Karpas-422 (cell line): ENCODE measurements around the gene DLGAP3. TPM values are rescaled to one million over a fixed set of nuclear protein-coding genes. Genes with fewer than 3 reads are reported as not detected.
"Not testable (repeated sequence)": the region's sequence is repeated elsewhere in the genome, so short reads cannot be mapped to it uniquely, and the experiment has no call there.

Experiments
- DNase-seq: peaks from one replicate; pipeline ENCODE4 v3.0.0-alpha.2; 2015
- H2AFZ ChIP-seq: fragments of 200-600 bp; sonication (generic); 2 replicates; pipeline ENCODE4 v1.6.1; 2014; ENCODE audit warnings: antibody characterized with exemption, low read length, mixed read lengths
- H3K27ac ChIP-seq: fragments of 200-600 bp; sonication (generic); 2 replicates; pipeline ENCODE4 v1.5.1; 2014; ENCODE audit warnings: mild to moderate bottlenecking, low read length, moderate library complexity
- H3K27me3 ChIP-seq: fragments of 200-600 bp; sonication (generic); 2 replicates; pipeline ENCODE4 v1.6.1; 2014; ENCODE audit warnings: low read length, mixed read lengths
- H3K36me3 ChIP-seq: fragments of 200-600 bp; sonication (generic); 2 replicates; pipeline ENCODE4 v1.6.1; 2014; ENCODE audit warnings: low read length, mixed read lengths; ENCODE audit not compliant: insufficient read depth
- H3K4me1 ChIP-seq: fragments of 200-600 bp; sonication (generic); 2 replicates; pipeline ENCODE4 v1.6.1; 2014; ENCODE audit warnings: mild to moderate bottlenecking, low read length, mixed read lengths
- H3K4me2 ChIP-seq: fragments of 200-600 bp; sonication (generic); 2 replicates; pipeline ENCODE4 v1.6.1; 2014; ENCODE audit warnings: low read length, low read depth, mild to moderate bottlenecking; ENCODE audit not compliant: poor library complexity, severe bottlenecking
- H3K4me3 ChIP-seq: fragments of 200-600 bp; sonication (generic); 2 replicates; pipeline ENCODE4 v1.5.1; 2014; ENCODE audit warnings: mild to moderate bottlenecking, antibody characterized with exemption, low read length, mixed read lengths
- H3K79me2 ChIP-seq: fragments of 200-600 bp; sonication (generic); 2 replicates; pipeline ENCODE4 v1.6.1; 2014; ENCODE audit warnings: mild to moderate bottlenecking, low read length, mixed read lengths
- H3K9ac ChIP-seq: fragments of 200-600 bp; sonication (generic); 2 replicates; pipeline ENCODE4 v1.6.0; 2014; ENCODE audit warnings: low read length
- H3K9me2 ChIP-seq: fragments of 200-600 bp; sonication (generic), shearing (Covaris generic); replicated peaks from 2 replicates; pipeline ENCODE4 v1.6.0; 2014; ENCODE audit warnings: mild to moderate bottlenecking, low read length, moderate library complexity; ENCODE audit not compliant: insufficient read depth
- H3K9me3 ChIP-seq: fragments of 300-700, 200-600 bp; sonication (generic); 2 replicates; pipeline ENCODE4 v1.6.1; 2014; ENCODE audit warnings: low read length, mixed read lengths
- H4K20me1 ChIP-seq: fragments of 200-600 bp; sonication (generic); 2 replicates; pipeline ENCODE4 v1.6.1; 2014; ENCODE audit warnings: mild to moderate bottlenecking, antibody characterized with exemption, low read length, low read depth; ENCODE audit not compliant: insufficient read depth
- total RNA-seq: library from RNA; depleted of rRNA; stranded (reverse); fragments of >200 nt; shearing (Covaris generic); gene quantifications from 2 replicates; pipeline ENCODE4 v1.2.3, GENCODE V29; 2014; ENCODE audit warnings: low replicate concordance

Gene DLGAP3
- total RNA-seq, 1 experiment from 2014 or later = 4.1 TPM

GRCh38 chr1:34974626-34975025, 45.2 kb upstream of the DLGAP3 start:
- Histone ChIP-seq H3K9me2 (no peaks in the 10 kb centered on the region), H3K27me3 (no peaks in the 10 kb centered on the region), H4K20me1 (no peaks in the 10 kb centered on the region), H3K9me3 (no peaks in the 10 kb centered on the region), H3K4me1 (peaks cover 27% of the 10 kb centered on the region), H3K36me3 (no peaks in the 10 kb centered on the region), H3K4me3 (no peak overlapping the region), H3K79me2 (no peaks in the 10 kb centered on the region), H3K27ac (no peak overlapping the region), H3K4me2 (no peak overlapping the region), H3K9ac (no peak overlapping the region), H2AFZ (no peak overlapping the region)
- DNase-seq = no peak

GRCh38 chr1:34973326-34973725, 43.9 kb upstream of the DLGAP3 start:
- Histone ChIP-seq H3K4me3 (no peak overlapping the region), H3K4me1 (peaks cover 14% of the 10 kb centered on the region), H3K9me3 (no peaks in the 10 kb centered on the region), H3K4me2 (no peak overlapping the region), H3K27ac (no peak overlapping the region), H3K9me2 (no peaks in the 10 kb centered on the region), H3K9ac (no peak overlapping the region), H3K27me3 (no peaks in the 10 kb centered on the region), H2AFZ (no peak overlapping the region), H3K79me2 (no peaks in the 10 kb centered on the region), H3K36me3 (no peaks in the 10 kb centered on the region), H4K20me1 (no peaks in the 10 kb centered on the region)
- DNase-seq = no peak

- Histone ChIP-seq H3K27me3 (no peaks in the 10 kb centered on the region), H4K20me1 (no peaks in the 10 kb centered on the region), H3K4me1 (peaks cover 8% of the 10 kb centered on the region), H3K9me3 (no peaks in the 10 kb centered on the region), H3K27ac (no peak overlapping the region), H3K79me2 (no peaks in the 10 kb centered on the region), H3K4me2 (no peak overlapping the region), H3K9ac (no peak overlapping the region), H3K9me2 (no peaks in the 10 kb centered on the region), H2AFZ (no peak overlapping the region), H3K36me3 (no peaks in the 10 kb centered on the region), H3K4me3 (no peak overlapping the region)
- no peak for DNase-seq
Observed at GRCh38 chr1:34970829-34971228, 41.4 kb upstream of the DLGAP3 start.

GRCh38 chr1:34970220-34970735, 40.8 kb upstream of the DLGAP3 start:
- no peaks in the 10 kb centered on the region for H3K9me2 ChIP-seq
- peak; percentile 48 for DNase-seq
- H3K4me3 ChIP-seq = no peak overlapping the region
- no peak overlapping the region for H3K9ac ChIP-seq
- peaks cover 8% of the 10 kb centered on the region for H3K4me1 ChIP-seq
- H4K20me1 ChIP-seq = no peaks in the 10 kb centered on the region
- H2AFZ ChIP-seq = no peak overlapping the region
- no peaks in the 10 kb centered on the region for H3K9me3 ChIP-seq
- no peaks in the 10 kb centered on the region for H3K79me2 ChIP-seq
- H3K4me2 ChIP-seq = no peak overlapping the region
- H3K27me3 ChIP-seq = no peaks in the 10 kb centered on the region
- H3K36me3 ChIP-seq = no peaks in the 10 kb centered on the region
- no peak overlapping the region for H3K27ac ChIP-seq

- not testable (repeated sequence) for H3K27ac ChIP-seq, H3K27me3 ChIP-seq, H4K20me1 ChIP-seq, H3K9me3 ChIP-seq, H3K4me3 ChIP-seq, H3K36me3 ChIP-seq, DNase-seq, H3K9ac ChIP-seq, H2AFZ ChIP-seq, H3K9me2 ChIP-seq, H3K79me2 ChIP-seq, H3K4me1 ChIP-seq, H3K4me2 ChIP-seq
Observed at GRCh38 chr1:34968297-34968696, 38.8 kb upstream of the DLGAP3 start.

GRCh38 chr1:34967672-34968071, 38.2 kb upstream of the DLGAP3 start:
- H3K9me2 ChIP-seq, H3K27me3 ChIP-seq, H3K4me1 ChIP-seq, H3K27ac ChIP-seq, H3K4me3 ChIP-seq, H2AFZ ChIP-seq, DNase-seq, H3K79me2 ChIP-seq, H3K4me2 ChIP-seq, H4K20me1 ChIP-seq, H3K9me3 ChIP-seq, H3K9ac ChIP-seq, H3K36me3 ChIP-seq: not testable (repeated sequence)

- peaks cover 7% of the 10 kb centered on the region for H3K4me1 ChIP-seq
- H3K9ac ChIP-seq = no peak overlapping the region
- no peak overlapping the region for H3K4me2 ChIP-seq
- H3K9me2 ChIP-seq = no peaks in the 10 kb centered on the region
- H3K9me3 ChIP-seq = no peaks in the 10 kb centered on the region
- H4K20me1 ChIP-seq = no peaks in the 10 kb centered on the region
- H2AFZ ChIP-seq = no peak overlapping the region
- DNase-seq = no peak
- H3K79me2 ChIP-seq = no peaks in the 10 kb centered on the region
- H3K4me3 ChIP-seq = no peak overlapping the region
- H3K27ac ChIP-seq = no peak overlapping the region
- no peaks in the 10 kb centered on the region for H3K27me3 ChIP-seq
- H3K36me3 ChIP-seq = no peaks in the 10 kb centered on the region
Observed at GRCh38 chr1:34965597-34965996, 36.1 kb upstream of the DLGAP3 start.

GRCh38 chr1:34950428-34950827, 21.0 kb upstream of the DLGAP3 start:
- H3K4me1 ChIP-seq = no peaks in the 10 kb centered on the region
- H4K20me1 ChIP-seq = no peaks in the 10 kb centered on the region
- H3K9ac ChIP-seq = no peak overlapping the region
- no peaks in the 10 kb centered on the region for H3K27me3 ChIP-seq
- no peak overlapping the region for H3K4me3 ChIP-seq
- no peak for DNase-seq
- no peaks in the 10 kb centered on the region for H3K36me3 ChIP-seq
- no peaks in the 10 kb centered on the region for H3K9me3 ChIP-seq
- no peak overlapping the region for H3K27ac ChIP-seq
- no peaks in the 10 kb centered on the region for H3K9me2 ChIP-seq
- no peak overlapping the region for H3K4me2 ChIP-seq
- no peaks in the 10 kb centered on the region for H3K79me2 ChIP-seq
- H2AFZ ChIP-seq = no peak overlapping the region

GRCh38 chr1:34948739-34949138, 19.3 kb upstream of the DLGAP3 start:
- not testable (repeated sequence) for DNase-seq, H3K4me2 ChIP-seq

More at GRCh38 chr1:34948739-34949138, 19.3 kb upstream of the DLGAP3 start:
- H3K9me3 ChIP-seq, H3K4me1 ChIP-seq, H3K79me2 ChIP-seq, H3K36me3 ChIP-seq, H3K9me2 ChIP-seq, H3K27me3 ChIP-seq, H2AFZ ChIP-seq, H3K9ac ChIP-seq, H4K20me1 ChIP-seq, H3K4me3 ChIP-seq, H3K27ac ChIP-seq: not testable (repeated sequence)
